ENCODE results near the gene PTH2R.

- no peak for TF ChIP-seq POLR2A (IDR thresholded peaks at IDR 0.05)
- TF ChIP-seq, protein P1, sequence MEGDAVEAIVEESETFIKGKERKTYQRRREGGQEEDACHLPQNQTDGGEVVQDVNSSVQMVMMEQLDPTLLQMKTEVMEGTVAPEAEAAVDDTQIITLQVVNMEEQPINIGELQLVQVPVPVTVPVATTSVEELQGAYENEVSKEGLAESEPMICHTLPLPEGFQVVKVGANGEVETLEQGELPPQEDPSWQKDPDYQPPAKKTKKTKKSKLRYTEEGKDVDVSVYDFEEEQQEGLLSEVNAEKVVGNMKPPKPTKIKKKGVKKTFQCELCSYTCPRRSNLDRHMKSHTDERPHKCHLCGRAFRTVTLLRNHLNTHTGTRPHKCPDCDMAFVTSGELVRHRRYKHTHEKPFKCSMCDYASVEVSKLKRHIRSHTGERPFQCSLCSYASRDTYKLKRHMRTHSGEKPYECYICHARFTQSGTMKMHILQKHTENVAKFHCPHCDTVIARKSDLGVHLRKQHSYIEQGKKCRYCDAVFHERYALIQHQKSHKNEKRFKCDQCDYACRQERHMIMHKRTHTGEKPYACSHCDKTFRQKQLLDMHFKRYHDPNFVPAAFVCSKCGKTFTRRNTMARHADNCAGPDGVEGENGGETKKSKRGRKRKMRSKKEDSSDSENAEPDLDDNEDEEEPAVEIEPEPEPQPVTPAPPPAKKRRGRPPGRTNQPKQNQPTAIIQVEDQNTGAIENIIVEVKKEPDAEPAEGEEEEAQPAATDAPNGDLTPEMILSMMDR (IDR thresholded peaks at IDR 0.05), result no peak
These were observed 86.6 kb downstream of the PTH2R start for GRCh38 chr2:208493186-208493585.
